ENCODE results near the gene RBBP9.

The RBBP9 gene

GRCh38 chr20:18497603-18498002 is 578 bp upstream of the RBBP9 start:
- H3K4me3 ChIP-seq (ENCODE audit: low read depth, low read length), result peak overlapping the region; percentile 88

GRCh38 chr20:18496042-18496441 is 983 bp downstream of the RBBP9 start:
- no peaks in the 10 kb centered on the region for H3K9me3 ChIP-seq (ENCODE audit: severe bottlenecking)
- TF ChIP-seq, protein P1, sequence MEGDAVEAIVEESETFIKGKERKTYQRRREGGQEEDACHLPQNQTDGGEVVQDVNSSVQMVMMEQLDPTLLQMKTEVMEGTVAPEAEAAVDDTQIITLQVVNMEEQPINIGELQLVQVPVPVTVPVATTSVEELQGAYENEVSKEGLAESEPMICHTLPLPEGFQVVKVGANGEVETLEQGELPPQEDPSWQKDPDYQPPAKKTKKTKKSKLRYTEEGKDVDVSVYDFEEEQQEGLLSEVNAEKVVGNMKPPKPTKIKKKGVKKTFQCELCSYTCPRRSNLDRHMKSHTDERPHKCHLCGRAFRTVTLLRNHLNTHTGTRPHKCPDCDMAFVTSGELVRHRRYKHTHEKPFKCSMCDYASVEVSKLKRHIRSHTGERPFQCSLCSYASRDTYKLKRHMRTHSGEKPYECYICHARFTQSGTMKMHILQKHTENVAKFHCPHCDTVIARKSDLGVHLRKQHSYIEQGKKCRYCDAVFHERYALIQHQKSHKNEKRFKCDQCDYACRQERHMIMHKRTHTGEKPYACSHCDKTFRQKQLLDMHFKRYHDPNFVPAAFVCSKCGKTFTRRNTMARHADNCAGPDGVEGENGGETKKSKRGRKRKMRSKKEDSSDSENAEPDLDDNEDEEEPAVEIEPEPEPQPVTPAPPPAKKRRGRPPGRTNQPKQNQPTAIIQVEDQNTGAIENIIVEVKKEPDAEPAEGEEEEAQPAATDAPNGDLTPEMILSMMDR (IDR thresholded peaks at IDR 0.05; ENCODE audit: low read depth, low read length), result no peak
- peaks cover 24% of the 10 kb centered on the region for H3K36me3 ChIP-seq
- DNase-seq, result no peak
- H3K27me3 ChIP-seq (ENCODE audit: insufficient read depth, low read depth, severe bottlenecking), result no peaks in the 10 kb centered on the region
- peak overlapping the region; percentile 88 for H3K4me3 ChIP-seq (ENCODE audit: low read depth, low read length)
- no peak overlapping the region for H3K27ac ChIP-seq

More at GRCh38 chr20:18497603-18498002, 578 bp upstream of the RBBP9 start:
- TF ChIP-seq, protein P1 (IDR thresholded peaks at IDR 0.05; ENCODE audit: low read depth, low read length), result no peak
- no peaks in the 10 kb centered on the region for H3K9me3 ChIP-seq (ENCODE audit: severe bottlenecking)
- H3K27ac ChIP-seq, result peak overlapping the region; percentile 84
- H3K27me3 ChIP-seq (ENCODE audit: insufficient read depth, low read depth, severe bottlenecking), result no peaks in the 10 kb centered on the region
- peaks cover 14% of the 10 kb centered on the region for H3K36me3 ChIP-seq
- DNase-seq, result no peak

- no peak overlapping the region for H3K27ac ChIP-seq
- no peaks in the 10 kb centered on the region for H3K27me3 ChIP-seq (ENCODE audit: insufficient read depth, low read depth, severe bottlenecking)
- no peaks in the 10 kb centered on the region for H3K9me3 ChIP-seq (ENCODE audit: severe bottlenecking)
- no peak for DNase-seq
- TF ChIP-seq, protein P1 (IDR thresholded peaks at IDR 0.05; ENCODE audit: low read depth, low read length), result no peak
- no peak overlapping the region for H3K4me3 ChIP-seq (ENCODE audit: low read depth, low read length)
- peaks cover 73% of the 10 kb centered on the region for H3K36me3 ChIP-seq
Measured at GRCh38 chr20:18488301-18488700, 8.7 kb downstream of the RBBP9 start.

DNA sequence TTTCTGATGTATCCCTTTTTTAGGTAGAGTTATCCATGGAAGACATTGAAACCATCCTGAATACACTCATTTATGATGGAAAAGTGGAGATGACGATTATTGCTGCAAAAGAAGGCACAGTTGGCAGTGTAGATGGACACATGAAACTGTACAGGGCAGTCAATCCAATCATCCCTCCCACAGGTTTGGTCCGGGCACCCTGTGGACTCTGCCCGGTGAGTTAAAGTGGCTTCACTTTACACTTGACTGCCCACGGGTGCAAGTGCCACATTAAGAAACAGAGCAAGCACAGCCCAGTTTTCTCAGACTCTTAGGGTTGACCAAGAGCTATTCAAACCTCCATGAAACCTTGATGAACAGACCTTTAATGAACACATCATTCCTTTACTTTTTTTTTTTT is 15.4 kb downstream of the RBBP9 start:
- Histone ChIP-seq H3K27ac (no peak overlapping the region), H3K27me3 (ENCODE audit: insufficient read depth, low read depth, severe bottlenecking) (no peaks in the 10 kb centered on the region), H3K9me3 (ENCODE audit: severe bottlenecking) (no peaks in the 10 kb centered on the region), H3K36me3 (peaks cover 56% of the 10 kb centered on the region), H3K4me3 (ENCODE audit: low read depth, low read length) (no peak overlapping the region)
- TF ChIP-seq, protein P1 (IDR thresholded peaks at IDR 0.05; ENCODE audit: low read depth, low read length), result no peak
- DNase-seq, result no peak

DNA sequence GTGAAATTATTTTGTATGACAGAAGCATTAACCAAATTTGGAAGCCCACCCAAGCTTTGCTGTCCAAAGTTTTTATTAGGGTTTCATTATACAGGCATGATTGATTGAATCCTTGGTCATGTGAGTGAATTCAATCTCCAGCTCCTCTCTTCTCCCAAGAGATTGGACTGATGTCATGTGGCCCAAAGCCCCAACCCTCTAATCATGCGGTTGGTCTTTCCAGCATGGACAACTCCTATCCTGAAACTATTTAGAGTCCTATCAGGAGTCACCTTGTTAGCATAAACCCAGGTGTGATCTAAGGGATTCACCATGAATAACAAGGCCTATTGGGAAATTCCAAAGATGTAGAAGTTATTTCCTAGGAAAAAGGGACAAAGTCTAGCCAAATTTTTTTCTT is 19.2 kb downstream of the RBBP9 start:
- DNase-seq, result no peak
- Histone ChIP-seq H3K36me3 (peaks cover 60% of the 10 kb centered on the region), H3K27ac (no peak overlapping the region), H3K27me3 (ENCODE audit: insufficient read depth, low read depth, severe bottlenecking) (no peaks in the 10 kb centered on the region), H3K4me3 (ENCODE audit: low read depth, low read length) (no peak overlapping the region), H3K9me3 (ENCODE audit: severe bottlenecking) (no peaks in the 10 kb centered on the region)
- TF ChIP-seq, protein P1 (IDR thresholded peaks at IDR 0.05; ENCODE audit: low read depth, low read length), result no peak

- Histone ChIP-seq H3K4me3 (ENCODE audit: low read depth, low read length) (no peak overlapping the region), H3K27me3 (ENCODE audit: insufficient read depth, low read depth, severe bottlenecking) (no peaks in the 10 kb centered on the region), H3K27ac (no peak overlapping the region), H3K36me3 (peaks cover 54% of the 10 kb centered on the region), H3K9me3 (ENCODE audit: severe bottlenecking) (no peaks in the 10 kb centered on the region)
- DNase-seq, result no peak
- TF ChIP-seq, protein P1 (IDR thresholded peaks at IDR 0.05; ENCODE audit: low read depth, low read length), result no peak
Measured at GRCh38 chr20:18477218-18477617, 19.8 kb downstream of the RBBP9 start.
